ENCODE data around the gene REG3A.

The REG3A gene

DNA sequence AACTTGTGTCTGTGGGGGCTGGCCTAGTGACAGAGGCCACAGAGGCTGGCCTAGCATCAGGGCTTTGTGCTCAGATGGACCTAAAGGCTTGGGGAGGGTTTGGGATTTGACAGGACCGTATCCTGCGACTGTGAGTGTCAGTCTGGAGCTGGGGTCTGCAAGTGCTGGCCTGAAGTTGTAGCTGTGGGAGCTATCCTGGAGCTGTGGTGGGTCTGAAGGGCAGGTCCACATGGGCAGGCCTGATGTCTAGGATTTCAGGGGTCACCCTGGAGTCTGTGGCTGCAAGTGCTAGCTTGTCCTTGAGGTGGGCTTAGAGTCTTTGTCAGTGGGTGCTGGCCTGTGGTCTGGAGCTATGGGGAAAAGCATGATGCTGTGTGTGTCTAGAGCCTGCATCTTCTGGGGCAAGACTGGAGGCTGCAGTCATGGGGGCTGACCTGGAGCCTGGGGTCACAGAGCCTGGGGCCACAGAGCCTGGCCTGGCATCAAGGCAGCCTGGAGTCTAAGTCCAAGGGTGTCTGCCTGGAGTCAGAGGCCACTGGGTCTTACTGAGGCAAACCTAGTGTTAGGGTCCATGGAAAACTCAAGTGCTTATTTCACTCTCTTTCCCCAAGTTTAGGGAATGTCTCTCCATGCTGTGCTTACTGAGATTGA lies 3.6 kb downstream of the REG3A start:
- TF ChIP-seq, protein P1, sequence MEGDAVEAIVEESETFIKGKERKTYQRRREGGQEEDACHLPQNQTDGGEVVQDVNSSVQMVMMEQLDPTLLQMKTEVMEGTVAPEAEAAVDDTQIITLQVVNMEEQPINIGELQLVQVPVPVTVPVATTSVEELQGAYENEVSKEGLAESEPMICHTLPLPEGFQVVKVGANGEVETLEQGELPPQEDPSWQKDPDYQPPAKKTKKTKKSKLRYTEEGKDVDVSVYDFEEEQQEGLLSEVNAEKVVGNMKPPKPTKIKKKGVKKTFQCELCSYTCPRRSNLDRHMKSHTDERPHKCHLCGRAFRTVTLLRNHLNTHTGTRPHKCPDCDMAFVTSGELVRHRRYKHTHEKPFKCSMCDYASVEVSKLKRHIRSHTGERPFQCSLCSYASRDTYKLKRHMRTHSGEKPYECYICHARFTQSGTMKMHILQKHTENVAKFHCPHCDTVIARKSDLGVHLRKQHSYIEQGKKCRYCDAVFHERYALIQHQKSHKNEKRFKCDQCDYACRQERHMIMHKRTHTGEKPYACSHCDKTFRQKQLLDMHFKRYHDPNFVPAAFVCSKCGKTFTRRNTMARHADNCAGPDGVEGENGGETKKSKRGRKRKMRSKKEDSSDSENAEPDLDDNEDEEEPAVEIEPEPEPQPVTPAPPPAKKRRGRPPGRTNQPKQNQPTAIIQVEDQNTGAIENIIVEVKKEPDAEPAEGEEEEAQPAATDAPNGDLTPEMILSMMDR (IDR thresholded peaks at IDR 0.05; ENCODE audit: low read depth, low read length): no peak
- no peak overlapping the region for H3K4me3 ChIP-seq (replicated peaks in 1 of 2; ENCODE audit: low read depth in 2 of 2, low read length in 2 of 2)
- no peak for DNase-seq (ENCODE audit: low read depth in 2 of 2)

DNA sequence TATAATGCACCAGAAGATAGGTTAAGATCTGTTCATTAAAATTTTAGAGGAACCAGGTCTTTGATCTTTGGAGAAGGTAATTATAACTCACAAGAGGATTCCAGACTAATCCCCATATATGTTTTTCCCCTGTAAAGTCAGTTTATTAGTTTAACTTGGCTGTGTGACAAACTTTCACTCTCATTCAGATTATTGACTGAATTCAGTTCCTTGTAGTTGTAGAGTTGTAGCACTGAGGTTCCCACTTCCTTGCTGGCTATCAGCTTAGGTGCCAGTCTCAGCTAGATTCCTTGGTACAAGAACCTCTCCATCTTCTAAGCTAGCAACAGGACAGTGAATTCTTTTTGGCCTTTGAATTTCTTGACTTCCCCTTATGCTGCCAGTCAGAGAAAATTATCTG lies 20.1 kb downstream of the REG3A start:
- no peak for DNase-seq (ENCODE audit: low read depth in 2 of 2)
- TF ChIP-seq, protein P1 (IDR thresholded peaks at IDR 0.05; ENCODE audit: low read depth, low read length): no peak
- no peak overlapping the region for H3K4me3 ChIP-seq (replicated peaks in 1 of 2; ENCODE audit: low read depth in 2 of 2, low read length in 2 of 2)

DNA sequence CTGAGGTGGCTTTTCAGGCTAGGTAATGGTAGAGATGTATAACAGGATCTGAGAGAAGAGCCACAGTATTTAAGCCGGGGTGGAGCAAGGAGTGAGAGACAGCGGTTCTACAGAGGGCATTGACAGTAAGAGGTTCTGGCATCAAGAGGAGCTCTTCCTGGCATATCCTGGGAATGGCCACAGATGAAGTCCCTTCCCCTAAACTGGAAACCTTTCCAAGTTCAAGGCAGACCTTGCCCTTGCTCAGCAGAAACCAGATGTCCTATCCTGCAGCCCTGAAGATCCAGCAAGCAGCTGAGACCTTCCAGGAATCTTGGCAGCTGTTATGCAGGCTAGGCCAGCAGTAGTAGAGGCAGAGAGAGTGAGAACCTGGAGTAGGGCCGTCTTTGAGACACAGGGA lies 21.2 kb downstream of the REG3A start:
- H3K4me3 ChIP-seq (replicated peaks in 1 of 2; ENCODE audit: low read depth in 2 of 2, low read length in 2 of 2): no peak overlapping the region
- no peak for DNase-seq (ENCODE audit: low read depth in 2 of 2)
- TF ChIP-seq, protein P1 (IDR thresholded peaks at IDR 0.05; ENCODE audit: low read depth, low read length): no peak

DNA sequence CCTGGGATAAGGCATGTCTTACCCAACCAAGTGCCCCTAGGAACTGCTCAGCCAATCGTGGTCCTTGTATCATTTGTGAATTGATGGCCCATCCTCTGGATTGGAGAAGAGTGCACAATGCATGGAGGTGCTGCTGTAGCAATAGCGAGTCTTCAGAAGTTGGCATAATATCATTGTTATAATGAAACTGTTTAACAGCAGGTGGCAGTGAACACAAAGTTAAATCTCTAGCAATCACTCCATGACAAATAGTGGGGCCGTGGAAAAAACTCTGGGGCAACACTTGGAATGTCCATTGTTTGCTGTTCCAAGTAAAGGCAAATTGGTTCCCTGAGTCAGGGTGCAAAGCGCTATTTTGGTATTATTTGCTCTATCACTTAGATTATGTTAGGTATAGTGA lies 27.9 kb downstream of the REG3A start:
- no peak for DNase-seq (ENCODE audit: low read depth in 2 of 2)
- H3K4me3 ChIP-seq (replicated peaks in 1 of 2; ENCODE audit: low read depth in 2 of 2, low read length in 2 of 2): no peak overlapping the region
- TF ChIP-seq, protein P1 (IDR thresholded peaks at IDR 0.05; ENCODE audit: low read depth, low read length): no peak

DNA sequence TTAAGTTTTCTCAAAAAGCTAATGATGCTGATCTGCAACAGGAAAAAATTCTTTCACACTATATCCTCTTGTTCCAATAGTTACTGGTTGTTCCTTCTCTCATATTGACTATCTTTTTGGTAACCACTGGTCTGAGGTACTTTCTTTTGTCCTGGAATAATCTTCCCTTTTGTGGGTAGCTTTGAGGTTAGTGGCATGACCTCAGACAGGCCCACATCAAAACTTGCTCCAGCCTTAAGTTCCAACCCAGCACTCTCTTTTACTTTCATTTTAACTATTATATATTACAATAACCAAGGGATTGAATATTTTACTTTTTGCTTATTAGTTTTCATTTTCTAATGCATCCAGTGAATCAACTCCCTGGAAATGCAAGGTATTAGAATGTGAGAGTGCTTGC lies 29.7 kb downstream of the REG3A start:
- DNase-seq (ENCODE audit: low read depth in 2 of 2): no peak

DNA sequence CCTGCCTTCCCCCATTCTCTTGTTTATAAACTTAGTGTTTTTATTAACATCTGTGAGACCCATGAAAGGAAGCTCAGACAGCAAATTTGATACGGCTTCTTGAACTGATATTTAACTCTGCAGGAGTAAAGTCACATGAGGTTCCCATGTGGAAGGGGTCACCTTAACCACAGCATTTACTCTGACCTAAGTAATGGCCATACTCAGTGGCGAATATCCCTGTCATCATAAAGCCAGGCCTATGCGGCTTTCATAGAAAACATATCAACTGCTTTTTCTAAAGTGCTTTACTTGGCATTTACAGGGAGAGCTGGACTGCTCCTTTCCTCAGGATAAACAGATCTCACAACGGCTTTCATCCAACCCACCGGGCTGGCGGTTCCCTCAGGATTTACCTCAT lies 30.3 kb downstream of the REG3A start:
- TF ChIP-seq, protein P1 (IDR thresholded peaks at IDR 0.05; ENCODE audit: low read depth, low read length): no peak
- no peak for DNase-seq (ENCODE audit: low read depth in 2 of 2)
- H3K4me3 ChIP-seq (replicated peaks in 1 of 2; ENCODE audit: low read depth in 2 of 2, low read length in 2 of 2): no peak overlapping the region

More for the DNA sequence above, 29.7 kb downstream of the REG3A start:
- TF ChIP-seq, protein P1 (IDR thresholded peaks at IDR 0.05; ENCODE audit: low read depth, low read length): no peak
- no peak overlapping the region for H3K4me3 ChIP-seq (replicated peaks in 1 of 2; ENCODE audit: low read depth in 2 of 2, low read length in 2 of 2)

DNA sequence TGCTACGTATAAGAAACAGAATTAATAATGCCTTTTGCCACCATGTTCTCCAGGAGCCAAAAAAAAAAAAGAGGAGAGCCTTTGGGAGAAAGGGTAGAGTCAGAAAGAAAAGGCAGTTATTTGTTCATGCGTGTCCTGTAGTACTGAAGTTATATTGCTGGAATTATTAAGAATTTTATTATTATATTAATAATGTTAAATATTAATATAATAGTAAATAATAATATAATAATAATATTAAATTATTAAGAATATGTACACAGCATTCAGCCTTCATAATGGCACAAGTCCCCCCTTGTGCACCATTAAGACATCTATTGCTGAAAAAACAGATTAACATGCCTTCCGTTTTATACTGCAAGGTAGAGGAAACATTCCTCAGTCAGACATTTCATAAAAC lies 31.1 kb downstream of the REG3A start:
- no peak overlapping the region for H3K4me3 ChIP-seq (replicated peaks in 1 of 2; ENCODE audit: low read depth in 2 of 2, low read length in 2 of 2)
- TF ChIP-seq, protein P1 (IDR thresholded peaks at IDR 0.05; ENCODE audit: low read depth, low read length): no peak
- no peak for DNase-seq (ENCODE audit: low read depth in 2 of 2)
